Measurements from ENCODE around the gene YWHAG.

YWHAG gene

DNA sequence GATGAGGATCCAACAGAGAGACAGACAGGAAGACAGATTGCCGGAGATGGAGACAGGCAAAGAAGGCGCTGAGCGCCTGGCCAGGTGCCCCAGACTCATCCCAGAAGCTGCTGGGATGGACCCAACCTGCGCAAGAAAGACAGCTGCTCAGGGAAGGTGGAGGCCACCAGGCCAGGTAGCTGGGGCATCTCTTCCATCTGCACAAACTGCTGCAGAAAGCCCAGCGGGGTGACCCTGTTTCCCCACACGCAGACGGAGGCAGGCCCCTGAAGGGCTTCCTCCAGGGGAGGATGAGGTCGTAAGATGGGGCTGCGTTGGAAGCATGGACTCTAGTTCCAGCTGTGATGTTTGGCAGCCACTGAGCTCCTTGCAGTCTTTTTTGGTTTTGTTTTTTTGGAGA is 16.5 kb upstream of the YWHAG start:
- TF ChIP-seq, protein P1, sequence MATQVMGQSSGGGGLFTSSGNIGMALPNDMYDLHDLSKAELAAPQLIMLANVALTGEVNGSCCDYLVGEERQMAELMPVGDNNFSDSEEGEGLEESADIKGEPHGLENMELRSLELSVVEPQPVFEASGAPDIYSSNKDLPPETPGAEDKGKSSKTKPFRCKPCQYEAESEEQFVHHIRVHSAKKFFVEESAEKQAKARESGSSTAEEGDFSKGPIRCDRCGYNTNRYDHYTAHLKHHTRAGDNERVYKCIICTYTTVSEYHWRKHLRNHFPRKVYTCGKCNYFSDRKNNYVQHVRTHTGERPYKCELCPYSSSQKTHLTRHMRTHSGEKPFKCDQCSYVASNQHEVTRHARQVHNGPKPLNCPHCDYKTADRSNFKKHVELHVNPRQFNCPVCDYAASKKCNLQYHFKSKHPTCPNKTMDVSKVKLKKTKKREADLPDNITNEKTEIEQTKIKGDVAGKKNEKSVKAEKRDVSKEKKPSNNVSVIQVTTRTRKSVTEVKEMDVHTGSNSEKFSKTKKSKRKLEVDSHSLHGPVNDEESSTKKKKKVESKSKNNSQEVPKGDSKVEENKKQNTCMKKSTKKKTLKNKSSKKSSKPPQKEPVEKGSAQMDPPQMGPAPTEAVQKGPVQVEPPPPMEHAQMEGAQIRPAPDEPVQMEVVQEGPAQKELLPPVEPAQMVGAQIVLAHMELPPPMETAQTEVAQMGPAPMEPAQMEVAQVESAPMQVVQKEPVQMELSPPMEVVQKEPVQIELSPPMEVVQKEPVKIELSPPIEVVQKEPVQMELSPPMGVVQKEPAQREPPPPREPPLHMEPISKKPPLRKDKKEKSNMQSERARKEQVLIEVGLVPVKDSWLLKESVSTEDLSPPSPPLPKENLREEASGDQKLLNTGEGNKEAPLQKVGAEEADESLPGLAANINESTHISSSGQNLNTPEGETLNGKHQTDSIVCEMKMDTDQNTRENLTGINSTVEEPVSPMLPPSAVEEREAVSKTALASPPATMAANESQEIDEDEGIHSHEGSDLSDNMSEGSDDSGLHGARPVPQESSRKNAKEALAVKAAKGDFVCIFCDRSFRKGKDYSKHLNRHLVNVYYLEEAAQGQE (IDR thresholded peaks at IDR 0.05; ENCODE audit: low read depth): no peak
- TF ChIP-seq CREB1 (IDR thresholded peaks at IDR 0.05; ENCODE audit: low read depth): no peak
- TF ChIP-seq TAF1 (IDR thresholded peaks at IDR 0.05; ENCODE audit: low read depth): no peak
- no peak for TF ChIP-seq YY1 (IDR thresholded peaks at IDR 0.05; ENCODE audit: low read depth)
- no peak for TF ChIP-seq TCF12 (IDR thresholded peaks at IDR 0.05; ENCODE audit: low read depth)
- no peak for TF ChIP-seq NFIC (IDR thresholded peaks at IDR 0.05)
- TF ChIP-seq, protein P2, sequence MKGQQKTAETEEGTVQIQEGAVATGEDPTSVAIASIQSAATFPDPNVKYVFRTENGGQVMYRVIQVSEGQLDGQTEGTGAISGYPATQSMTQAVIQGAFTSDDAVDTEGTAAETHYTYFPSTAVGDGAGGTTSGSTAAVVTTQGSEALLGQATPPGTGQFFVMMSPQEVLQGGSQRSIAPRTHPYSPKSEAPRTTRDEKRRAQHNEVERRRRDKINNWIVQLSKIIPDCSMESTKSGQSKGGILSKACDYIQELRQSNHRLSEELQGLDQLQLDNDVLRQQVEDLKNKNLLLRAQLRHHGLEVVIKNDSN (IDR thresholded peaks at IDR 0.05): no peak
- TF ChIP-seq EP300 (IDR thresholded peaks at IDR 0.05; ENCODE audit: borderline replicate concordance): no peak
- TF ChIP-seq FOXM1 (IDR thresholded peaks at IDR 0.05; ENCODE audit: borderline replicate concordance, low read depth): no peak
- TF ChIP-seq, protein P3, sequence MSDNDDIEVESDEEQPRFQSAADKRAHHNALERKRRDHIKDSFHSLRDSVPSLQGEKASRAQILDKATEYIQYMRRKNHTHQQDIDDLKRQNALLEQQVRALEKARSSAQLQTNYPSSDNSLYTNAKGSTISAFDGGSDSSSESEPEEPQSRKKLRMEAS (IDR thresholded peaks at IDR 0.05): no peak
- TF ChIP-seq CEBPB (IDR thresholded peaks at IDR 0.05): no peak
- TF ChIP-seq ZBTB7A (IDR thresholded peaks at IDR 0.05; ENCODE audit: low read depth): no peak
- TF ChIP-seq RAD21 (IDR thresholded peaks at IDR 0.05; ENCODE audit: low read depth): no peak
- no peak for TF ChIP-seq TEAD4 (IDR thresholded peaks at IDR 0.05)
- no peak for TF ChIP-seq EGR1 (IDR thresholded peaks at IDR 0.05)

DNA sequence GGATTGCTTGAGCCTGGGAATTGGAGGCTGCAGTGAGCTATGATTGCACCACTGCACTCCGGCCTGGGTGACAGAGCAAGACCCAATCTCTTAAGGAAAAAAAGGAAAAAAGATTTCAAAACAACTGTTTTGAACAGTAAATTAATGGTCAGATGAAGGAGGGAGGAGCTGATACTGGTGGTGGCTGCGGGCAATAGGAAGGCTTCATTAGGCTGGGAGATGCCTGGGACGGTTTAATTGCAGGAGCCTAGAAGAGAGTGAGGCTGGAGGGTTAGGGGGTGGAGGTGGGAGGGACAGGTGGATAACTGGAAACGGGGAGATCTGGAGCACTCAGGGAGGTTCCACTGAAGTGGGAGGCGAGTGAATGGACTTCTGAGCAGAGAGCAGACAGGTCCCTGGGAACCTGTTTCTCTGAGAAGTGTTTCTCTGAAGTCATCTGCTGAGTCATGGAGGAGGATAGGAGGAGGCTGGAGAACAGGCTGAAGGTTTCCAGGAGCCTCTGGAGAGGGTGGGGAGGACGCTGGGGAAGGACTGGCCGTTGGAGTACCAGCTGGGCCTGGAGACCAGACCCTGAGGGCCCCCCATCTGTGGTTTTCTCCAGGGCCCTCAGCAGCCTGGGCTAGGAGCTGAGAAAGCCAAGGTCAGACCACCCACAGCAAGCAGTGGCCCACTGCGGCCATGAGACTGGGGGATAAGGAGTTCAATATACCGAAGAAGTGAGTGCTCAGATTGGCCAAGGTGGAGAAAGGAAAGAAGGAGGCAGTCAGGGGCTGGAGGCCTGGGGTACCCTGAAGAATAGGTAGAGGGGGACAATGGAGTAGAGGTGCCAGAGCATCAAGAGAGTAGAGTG is 14.4 kb upstream of the YWHAG start:
- TF ChIP-seq EGR1 (IDR thresholded peaks at IDR 0.05): no peak
- TF ChIP-seq, protein P2 (IDR thresholded peaks at IDR 0.05): no peak
- TF ChIP-seq CREB1 (IDR thresholded peaks at IDR 0.05; ENCODE audit: low read depth): no peak
- no peak for TF ChIP-seq TEAD4 (IDR thresholded peaks at IDR 0.05)
- no peak for TF ChIP-seq YY1 (IDR thresholded peaks at IDR 0.05; ENCODE audit: low read depth)
- no peak for TF ChIP-seq FOXM1 (IDR thresholded peaks at IDR 0.05; ENCODE audit: borderline replicate concordance, low read depth)
- TF ChIP-seq, protein P1 (IDR thresholded peaks at IDR 0.05; ENCODE audit: low read depth): no peak
- TF ChIP-seq CEBPB (IDR thresholded peaks at IDR 0.05): no peak
- TF ChIP-seq EP300 (IDR thresholded peaks at IDR 0.05; ENCODE audit: borderline replicate concordance): no peak

DNA sequence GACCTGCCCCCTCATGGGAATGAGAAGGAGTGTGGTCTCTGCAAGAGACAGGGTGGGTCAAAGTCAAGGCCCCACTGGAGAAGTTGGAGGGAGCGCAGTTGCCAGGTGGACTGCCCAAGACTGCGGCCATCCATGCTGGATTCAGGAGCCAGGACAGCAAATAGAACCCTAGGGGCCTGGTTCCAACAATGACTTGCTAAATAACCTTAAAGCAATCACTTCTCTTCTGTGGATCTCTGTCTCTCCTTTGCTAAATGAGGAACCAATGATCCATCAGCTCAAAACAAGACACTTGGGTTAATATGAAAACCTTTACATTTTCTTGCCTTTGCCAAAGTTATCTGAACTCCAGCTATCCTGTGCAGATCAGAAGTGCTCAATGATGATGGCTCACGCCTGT is 12.6 kb upstream of the YWHAG start:
- TF ChIP-seq EGR1 (IDR thresholded peaks at IDR 0.05) (no peak), YY1 (IDR thresholded peaks at IDR 0.05; ENCODE audit: low read depth) (no peak), CEBPB (IDR thresholded peaks at IDR 0.05) (no peak), FOXM1 (IDR thresholded peaks at IDR 0.05; ENCODE audit: borderline replicate concordance, low read depth) (no peak), RAD21 (IDR thresholded peaks at IDR 0.05; ENCODE audit: low read depth) (no peak), TAF1 (IDR thresholded peaks at IDR 0.05; ENCODE audit: low read depth) (no peak), ZBTB7A (IDR thresholded peaks at IDR 0.05; ENCODE audit: low read depth) (no peak), EP300 (IDR thresholded peaks at IDR 0.05; ENCODE audit: borderline replicate concordance) (no peak), TCF12 (IDR thresholded peaks at IDR 0.05; ENCODE audit: low read depth) (no peak), NFIC (IDR thresholded peaks at IDR 0.05) (no peak), CREB1 (IDR thresholded peaks at IDR 0.05; ENCODE audit: low read depth) (no peak), TEAD4 (IDR thresholded peaks at IDR 0.05) (no peak)
- TF ChIP-seq, protein P1 (IDR thresholded peaks at IDR 0.05; ENCODE audit: low read depth): no peak
- TF ChIP-seq, protein P2 (IDR thresholded peaks at IDR 0.05): no peak
- TF ChIP-seq, protein P3 (IDR thresholded peaks at IDR 0.05): no peak
